ENCODE data around the gene ABRACL. TPM values are rescaled to one million over a fixed set of nuclear protein-coding genes. Genes with fewer than 3 reads are reported as not detected.

The ABRACL gene
- total RNA-seq, 1 donor from 2014 or later, result 17.2 TPM

DNA sequence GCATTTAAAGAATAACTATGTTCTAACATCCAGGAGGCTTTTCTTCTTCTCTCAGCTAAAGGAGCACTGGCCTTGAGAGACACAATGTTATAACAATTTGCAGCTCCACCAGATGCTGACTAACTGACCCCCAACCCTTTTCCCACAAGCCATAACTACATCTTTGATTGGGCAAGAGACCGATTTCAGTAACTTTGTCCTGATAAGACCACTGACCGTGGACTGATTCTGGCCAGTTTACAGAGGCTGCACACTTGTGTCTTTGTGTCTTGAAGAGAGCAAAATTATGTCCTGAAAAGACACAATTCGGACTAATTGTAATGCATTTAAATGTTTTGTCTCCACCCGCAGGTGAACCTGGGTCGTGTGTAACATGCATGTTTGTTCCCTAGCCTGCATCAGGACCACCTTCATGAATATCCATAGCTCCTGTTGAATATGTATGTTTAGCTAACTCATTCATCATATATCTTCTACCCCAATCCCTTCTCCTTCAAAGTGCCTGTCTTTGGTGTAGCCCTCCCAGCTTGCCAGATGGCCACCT lies 22.3 kb downstream of the ABRACL start:
- H3K27ac ChIP-seq (ENCODE audit: low read depth, low read length), result no peak overlapping the region

DNA sequence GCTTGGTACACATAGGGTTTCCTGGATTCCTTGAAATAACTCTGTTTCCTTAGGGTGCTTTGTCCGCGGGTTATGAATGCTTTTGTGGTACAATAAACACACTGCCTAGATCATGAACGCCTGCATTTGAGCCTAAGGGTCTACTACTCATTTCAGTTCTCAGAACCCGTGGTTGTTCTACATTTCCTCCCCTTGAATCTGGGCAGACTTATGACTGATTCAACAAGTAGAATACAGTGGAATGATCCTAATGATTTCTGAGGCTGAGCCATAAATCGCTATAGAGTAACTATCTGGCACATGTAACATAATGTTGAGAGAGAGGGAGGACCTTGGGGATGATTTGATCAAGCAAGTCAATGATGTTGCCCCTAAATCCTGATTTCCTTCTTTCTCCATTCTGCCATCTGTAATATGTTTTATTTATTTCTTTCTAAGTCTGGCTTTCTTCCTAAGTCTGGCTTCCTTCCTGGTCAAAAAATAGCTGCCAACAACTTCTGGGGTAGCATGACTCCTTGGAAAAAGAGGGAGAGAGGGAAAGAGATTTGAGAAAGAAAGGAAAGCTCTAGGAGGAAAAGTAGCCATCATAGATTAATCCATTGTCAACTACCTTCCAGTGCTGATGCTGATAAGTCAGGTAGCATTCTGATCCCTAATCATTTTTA lies 23.0 kb downstream of the ABRACL start:
- Histone ChIP-seq H3K9me3 (ENCODE audit: control insufficient read depth in 3 of 3, low read length in 3 of 3) (no peaks in the 10 kb centered on the region), H3K9ac (ENCODE audit: low read depth in 1 of 3, low read length in 3 of 3) (no peak overlapping the region), H3K4me3 (ENCODE audit: low read length in 3 of 3) (no peak overlapping the region), H3K27ac (ENCODE audit: low read depth, low read length) (no peak overlapping the region), H3K4me1 (ENCODE audit: control insufficient read depth in 3 of 3, insufficient read depth in 3 of 3, low read length in 3 of 3) (no peaks in the 10 kb centered on the region), H3K36me3 (ENCODE audit: control insufficient read depth in 3 of 3, insufficient read depth in 3 of 3, low read length in 3 of 3) (no peaks in the 10 kb centered on the region), H3K27me3 (ENCODE audit: control insufficient read depth in 3 of 3, insufficient read depth in 3 of 3, low read length in 3 of 3) (no peaks in the 10 kb centered on the region)

More for the DNA sequence above, 22.3 kb downstream of the ABRACL start:
- H3K27me3 ChIP-seq (ENCODE audit: control insufficient read depth in 3 of 3, insufficient read depth in 3 of 3, low read length in 3 of 3), result no peaks in the 10 kb centered on the region
- no peaks in the 10 kb centered on the region for H3K36me3 ChIP-seq (ENCODE audit: control insufficient read depth in 3 of 3, insufficient read depth in 3 of 3, low read length in 3 of 3)
- H3K4me1 ChIP-seq (ENCODE audit: control insufficient read depth in 3 of 3, insufficient read depth in 3 of 3, low read length in 3 of 3), result no peaks in the 10 kb centered on the region
- no peak overlapping the region for H3K9ac ChIP-seq (ENCODE audit: low read depth in 1 of 3, low read length in 3 of 3)
- H3K4me3 ChIP-seq (ENCODE audit: low read length in 3 of 3), result no peak overlapping the region
- no peaks in the 10 kb centered on the region for H3K9me3 ChIP-seq (ENCODE audit: control insufficient read depth in 3 of 3, low read length in 3 of 3)

DNA sequence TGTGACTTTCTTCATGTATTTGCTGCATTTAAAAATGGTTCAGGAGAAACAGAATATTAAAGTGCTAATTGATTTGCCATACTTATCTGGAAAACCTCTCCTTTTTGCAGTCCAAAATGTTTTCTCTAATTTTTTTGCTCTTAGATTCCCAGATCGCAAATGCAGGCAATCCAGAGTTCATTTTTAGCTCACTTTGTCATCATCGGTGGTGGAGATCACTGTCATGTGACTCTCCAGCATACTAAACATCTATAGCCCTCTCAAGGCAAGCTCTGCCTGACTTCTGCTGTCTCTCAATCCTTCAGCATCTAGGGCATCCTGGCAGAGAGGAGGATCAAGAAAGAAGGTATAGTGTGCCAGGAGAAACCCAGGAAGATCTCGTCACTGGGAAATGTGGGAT lies 24.8 kb downstream of the ABRACL start:
- Histone ChIP-seq H3K9me3 (ENCODE audit: control insufficient read depth in 3 of 3, low read length in 3 of 3) (no peaks in the 10 kb centered on the region), H3K4me3 (ENCODE audit: low read length in 3 of 3) (no peak overlapping the region), H3K27ac (ENCODE audit: low read depth, low read length) (no peak overlapping the region), H3K36me3 (ENCODE audit: control insufficient read depth in 3 of 3, insufficient read depth in 3 of 3, low read length in 3 of 3) (no peaks in the 10 kb centered on the region), H3K4me1 (ENCODE audit: control insufficient read depth in 3 of 3, insufficient read depth in 3 of 3, low read length in 3 of 3) (no peaks in the 10 kb centered on the region), H3K9ac (ENCODE audit: low read depth in 1 of 3, low read length in 3 of 3) (no peak overlapping the region), H3K27me3 (ENCODE audit: control insufficient read depth in 3 of 3, insufficient read depth in 3 of 3, low read length in 3 of 3) (no peaks in the 10 kb centered on the region)

DNA sequence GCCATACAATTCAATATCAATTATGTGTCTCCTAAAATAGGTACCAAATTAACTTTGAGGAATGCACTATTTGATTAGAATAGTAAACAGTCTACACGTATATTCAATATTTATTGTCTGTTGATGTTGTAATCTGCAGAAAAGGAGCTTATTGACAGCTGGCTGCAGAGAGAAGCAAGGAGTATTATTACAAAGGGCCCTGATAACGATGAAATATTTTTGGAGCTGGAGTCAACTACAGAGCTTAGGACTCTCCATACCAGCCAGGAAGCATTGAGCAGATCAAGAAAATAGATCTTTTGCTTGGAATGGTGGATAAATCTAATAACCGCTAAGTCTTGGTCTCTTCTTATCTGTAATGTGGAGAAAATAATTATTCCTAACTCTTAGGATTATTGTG lies 25.5 kb downstream of the ABRACL start:
- Histone ChIP-seq H3K27ac (ENCODE audit: low read depth, low read length) (no peak overlapping the region), H3K9me3 (ENCODE audit: control insufficient read depth in 3 of 3, low read length in 3 of 3) (no peaks in the 10 kb centered on the region), H3K36me3 (ENCODE audit: control insufficient read depth in 3 of 3, insufficient read depth in 3 of 3, low read length in 3 of 3) (no peaks in the 10 kb centered on the region), H3K4me1 (ENCODE audit: control insufficient read depth in 3 of 3, insufficient read depth in 3 of 3, low read length in 3 of 3) (no peaks in the 10 kb centered on the region), H3K4me3 (ENCODE audit: low read length in 3 of 3) (no peak overlapping the region), H3K27me3 (ENCODE audit: control insufficient read depth in 3 of 3, insufficient read depth in 3 of 3, low read length in 3 of 3) (no peaks in the 10 kb centered on the region), H3K9ac (ENCODE audit: low read depth in 1 of 3, low read length in 3 of 3) (no peak overlapping the region)

DNA sequence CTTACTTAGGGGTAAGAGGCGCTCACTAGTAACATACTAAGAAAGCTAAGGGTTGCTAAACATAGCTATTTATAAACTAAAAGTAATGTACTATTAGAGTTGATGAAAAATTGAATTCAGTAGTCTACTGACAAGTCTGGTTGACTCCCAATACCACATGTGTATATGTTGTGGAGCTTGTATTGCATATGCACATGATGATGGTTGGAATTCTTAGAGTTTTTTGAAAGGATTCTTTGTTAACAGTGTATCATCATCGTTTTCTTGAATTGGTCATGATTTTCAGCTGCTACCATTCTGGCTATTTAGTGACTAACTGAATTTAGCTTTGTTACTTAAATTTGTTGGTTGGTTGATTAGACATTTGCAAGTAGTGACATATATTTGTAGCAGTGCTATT lies 27.2 kb downstream of the ABRACL start:
- no peak overlapping the region for H3K4me3 ChIP-seq (ENCODE audit: low read length in 3 of 3)
- no peaks in the 10 kb centered on the region for H3K27me3 ChIP-seq (ENCODE audit: control insufficient read depth in 3 of 3, insufficient read depth in 3 of 3, low read length in 3 of 3)
- no peak overlapping the region for H3K27ac ChIP-seq (ENCODE audit: low read depth, low read length)
- no peaks in the 10 kb centered on the region for H3K4me1 ChIP-seq (ENCODE audit: control insufficient read depth in 3 of 3, insufficient read depth in 3 of 3, low read length in 3 of 3)
- H3K9ac ChIP-seq (ENCODE audit: low read depth in 1 of 3, low read length in 3 of 3), result no peak overlapping the region
- no peaks in the 10 kb centered on the region for H3K36me3 ChIP-seq (ENCODE audit: control insufficient read depth in 3 of 3, insufficient read depth in 3 of 3, low read length in 3 of 3)
- H3K9me3 ChIP-seq (ENCODE audit: control insufficient read depth in 3 of 3, low read length in 3 of 3), result no peaks in the 10 kb centered on the region

DNA sequence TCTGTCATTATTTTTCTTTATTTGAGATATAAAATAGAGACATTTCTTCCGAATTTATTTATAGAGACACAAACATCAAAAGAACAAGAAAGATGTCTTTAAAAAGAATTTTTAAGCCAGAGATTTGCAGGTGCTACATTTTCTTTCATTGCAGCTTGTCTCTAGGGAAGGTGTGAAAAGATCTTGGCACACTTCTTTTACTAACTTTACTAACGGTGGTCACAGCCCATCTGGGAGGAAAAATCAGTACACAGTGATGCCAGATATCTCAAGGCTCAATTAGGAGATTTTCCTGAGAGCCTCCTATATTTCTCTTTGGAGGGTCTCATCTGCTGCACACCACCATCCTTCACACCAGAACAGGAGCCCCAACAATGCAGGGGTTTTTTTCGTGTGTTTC lies 29.5 kb downstream of the ABRACL start:
- Histone ChIP-seq H3K9me3 (ENCODE audit: control insufficient read depth in 3 of 3, low read length in 3 of 3) (no peaks in the 10 kb centered on the region), H3K36me3 (ENCODE audit: control insufficient read depth in 3 of 3, insufficient read depth in 3 of 3, low read length in 3 of 3) (no peaks in the 10 kb centered on the region), H3K9ac (ENCODE audit: low read depth in 1 of 3, low read length in 3 of 3) (no peak overlapping the region), H3K4me1 (ENCODE audit: control insufficient read depth in 3 of 3, insufficient read depth in 3 of 3, low read length in 3 of 3) (no peaks in the 10 kb centered on the region), H3K27me3 (ENCODE audit: control insufficient read depth in 3 of 3, insufficient read depth in 3 of 3, low read length in 3 of 3) (no peaks in the 10 kb centered on the region), H3K27ac (ENCODE audit: low read depth, low read length) (no peak overlapping the region), H3K4me3 (ENCODE audit: low read length in 3 of 3) (no peak overlapping the region)

DNA sequence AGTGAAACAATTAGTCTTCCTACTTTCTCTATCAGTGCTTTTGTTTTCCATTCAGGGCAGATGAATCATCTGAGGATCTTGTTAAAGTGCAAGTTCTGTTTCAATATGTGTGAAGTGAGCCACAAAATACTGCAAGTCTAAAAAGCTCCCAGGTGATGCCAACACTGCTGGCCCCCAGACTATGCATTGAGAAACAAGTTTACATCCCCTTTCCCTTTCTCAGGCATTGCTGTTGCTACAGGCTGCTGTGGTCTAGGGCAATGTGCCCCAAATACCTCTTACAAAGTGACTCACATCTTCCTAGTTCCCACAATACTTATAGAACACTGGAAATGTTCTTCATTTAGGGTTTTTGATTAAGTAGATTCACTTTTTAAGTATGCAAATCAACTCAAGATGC lies 31.8 kb downstream of the ABRACL start:
- Histone ChIP-seq H3K4me3 (ENCODE audit: low read length in 3 of 3) (no peak overlapping the region), H3K9ac (ENCODE audit: low read depth in 1 of 3, low read length in 3 of 3) (no peak overlapping the region), H3K27me3 (ENCODE audit: control insufficient read depth in 3 of 3, insufficient read depth in 3 of 3, low read length in 3 of 3) (no peaks in the 10 kb centered on the region), H3K9me3 (ENCODE audit: control insufficient read depth in 3 of 3, low read length in 3 of 3) (no peaks in the 10 kb centered on the region), H3K36me3 (ENCODE audit: control insufficient read depth in 3 of 3, insufficient read depth in 3 of 3, low read length in 3 of 3) (no peaks in the 10 kb centered on the region), H3K4me1 (ENCODE audit: control insufficient read depth in 3 of 3, insufficient read depth in 3 of 3, low read length in 3 of 3) (peaks cover 0 to 2% (median 0%) of the 10 kb centered on the region in 3 donors), H3K27ac (ENCODE audit: low read depth, low read length) (no peak overlapping the region)

DNA sequence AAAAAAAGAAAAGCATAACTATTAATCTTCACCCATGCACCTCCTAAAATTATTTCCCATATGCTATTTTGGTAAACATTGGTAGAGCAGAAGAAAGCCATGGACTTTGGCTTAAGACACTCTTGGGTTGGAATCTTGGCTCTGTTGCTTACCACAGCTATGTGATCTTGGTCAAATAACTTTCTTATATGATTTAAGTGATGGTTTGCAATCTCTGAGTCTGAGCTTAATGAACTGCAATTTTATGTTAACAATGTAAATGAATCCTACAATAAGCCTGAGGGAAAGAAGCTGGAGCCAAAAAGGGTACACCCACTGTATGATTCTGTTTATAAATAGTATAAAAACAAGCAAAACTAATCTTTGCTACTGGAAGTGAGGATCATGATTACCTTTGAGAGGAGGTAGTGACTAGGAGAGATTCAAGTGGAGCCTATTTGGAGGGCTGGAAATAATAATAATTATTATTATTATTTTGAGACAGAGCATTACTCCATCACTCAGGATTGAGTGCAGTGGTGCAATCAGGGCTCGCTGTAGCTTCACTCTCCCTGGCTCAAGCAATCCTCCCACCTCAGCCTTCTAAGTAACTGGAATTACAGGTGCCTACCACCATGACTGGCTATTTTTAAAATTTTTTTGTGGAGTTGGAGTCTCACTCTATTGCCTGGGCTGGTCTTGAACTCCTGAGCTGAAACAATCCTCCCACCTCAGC lies 34.5 kb downstream of the ABRACL start:
- no peak overlapping the region for H3K27ac ChIP-seq (ENCODE audit: low read depth, low read length)

DNA sequence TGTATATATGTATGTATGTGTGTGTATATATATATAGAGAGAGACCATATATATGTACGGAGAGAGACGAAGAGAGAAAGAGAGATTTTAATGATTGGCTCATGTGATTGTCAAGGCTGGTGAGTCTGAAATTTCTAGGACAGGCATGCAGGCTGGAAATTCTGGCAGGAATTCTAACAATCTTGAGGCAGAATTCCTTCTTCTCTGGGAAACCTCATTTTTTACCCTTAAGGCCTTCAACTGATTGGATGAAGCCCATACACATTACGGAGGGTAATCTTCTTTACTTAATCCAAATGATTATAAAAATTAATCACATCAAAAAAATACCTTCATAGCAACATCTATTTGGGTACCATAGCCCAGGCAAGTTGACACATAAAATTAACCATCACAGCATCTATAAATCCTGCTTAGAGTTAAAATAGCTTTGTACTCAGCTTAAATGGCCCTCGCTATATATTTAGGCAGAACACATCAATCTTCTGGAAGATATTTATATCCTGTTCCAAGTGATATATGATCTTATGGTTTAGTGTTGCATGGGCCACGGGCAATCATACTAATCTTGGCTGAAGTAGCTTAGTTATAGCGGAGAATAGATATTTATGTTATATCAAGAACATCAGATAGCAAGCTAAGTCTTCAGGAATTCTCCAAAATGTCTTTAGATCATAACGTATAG lies 36.6 kb downstream of the ABRACL start:
- no peaks in the 10 kb centered on the region for H3K9me3 ChIP-seq (ENCODE audit: control insufficient read depth in 3 of 3, low read length in 3 of 3)
- no peak overlapping the region for H3K27ac ChIP-seq (ENCODE audit: low read depth, low read length)
- H3K27me3 ChIP-seq (ENCODE audit: control insufficient read depth in 3 of 3, insufficient read depth in 3 of 3, low read length in 3 of 3), result no peaks in the 10 kb centered on the region
- peak overlapping the region in 1 of 3 donors; percentile 30 for H3K4me3 ChIP-seq (ENCODE audit: low read length in 3 of 3)
- no peaks in the 10 kb centered on the region for H3K36me3 ChIP-seq (ENCODE audit: control insufficient read depth in 3 of 3, insufficient read depth in 3 of 3, low read length in 3 of 3)
- H3K9ac ChIP-seq (ENCODE audit: low read depth in 1 of 3, low read length in 3 of 3), result no peak overlapping the region
- H3K4me1 ChIP-seq (ENCODE audit: control insufficient read depth in 3 of 3, insufficient read depth in 3 of 3, low read length in 3 of 3), result peaks cover 3 to 8% (median 5%) of the 10 kb centered on the region in 3 donors

More for the DNA sequence above, 34.5 kb downstream of the ABRACL start:
- no peaks in the 10 kb centered on the region for H3K27me3 ChIP-seq (ENCODE audit: control insufficient read depth in 3 of 3, insufficient read depth in 3 of 3, low read length in 3 of 3)
- no peaks in the 10 kb centered on the region for H3K9me3 ChIP-seq (ENCODE audit: control insufficient read depth in 3 of 3, low read length in 3 of 3)
- H3K4me3 ChIP-seq (ENCODE audit: low read length in 3 of 3), result no peak overlapping the region
- peaks cover 3 to 8% (median 5%) of the 10 kb centered on the region in 3 donors for H3K4me1 ChIP-seq (ENCODE audit: control insufficient read depth in 3 of 3, insufficient read depth in 3 of 3, low read length in 3 of 3)
- H3K36me3 ChIP-seq (ENCODE audit: control insufficient read depth in 3 of 3, insufficient read depth in 3 of 3, low read length in 3 of 3), result no peaks in the 10 kb centered on the region
- no peak overlapping the region for H3K9ac ChIP-seq (ENCODE audit: low read depth in 1 of 3, low read length in 3 of 3)

DNA sequence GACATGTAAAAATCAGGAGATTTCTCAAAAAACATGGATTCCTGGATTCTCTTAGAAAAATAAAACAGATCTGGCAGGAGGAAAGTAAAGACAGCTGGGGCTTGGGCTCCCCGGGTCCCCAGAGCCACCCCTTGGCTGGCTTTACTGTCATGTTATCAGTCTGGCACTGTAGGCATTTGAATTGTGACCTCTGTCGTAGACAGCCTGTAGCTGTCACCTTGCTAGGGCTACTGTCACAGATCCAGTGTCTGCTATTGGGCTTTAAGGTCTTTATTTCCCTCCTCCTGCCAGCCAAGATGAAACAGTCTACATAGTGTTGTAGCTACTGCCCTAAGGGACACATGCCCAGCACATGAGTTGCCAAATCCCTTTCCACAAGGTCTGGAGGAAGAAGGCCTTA lies 37.5 kb downstream of the ABRACL start:
- Histone ChIP-seq H3K27ac (ENCODE audit: low read depth, low read length) (no peak overlapping the region), H3K27me3 (ENCODE audit: control insufficient read depth in 3 of 3, insufficient read depth in 3 of 3, low read length in 3 of 3) (no peaks in the 10 kb centered on the region), H3K4me1 (ENCODE audit: control insufficient read depth in 3 of 3, insufficient read depth in 3 of 3, low read length in 3 of 3) (peaks cover 3 to 8% (median 5%) of the 10 kb centered on the region in 3 donors), H3K9me3 (ENCODE audit: control insufficient read depth in 3 of 3, low read length in 3 of 3) (no peaks in the 10 kb centered on the region), H3K4me3 (ENCODE audit: low read length in 3 of 3) (no peak overlapping the region), H3K9ac (ENCODE audit: low read depth in 1 of 3, low read length in 3 of 3) (no peak overlapping the region), H3K36me3 (ENCODE audit: control insufficient read depth in 3 of 3, insufficient read depth in 3 of 3, low read length in 3 of 3) (no peaks in the 10 kb centered on the region)

Data from skeletal muscle tissue (tissue), 4 donors.